GM19467 (cell line): ENCODE results near the gene DAB2IP.

ENCODE experiments used
- ATAC-seq: cut with Tn5 transposase; IDR thresholded peaks from one replicate; pipeline ENCODE4 v1.9.1; 2021; ENCODE audit warnings: mild to moderate bottlenecking, moderate library complexity; ENCODE audit not compliant: unreplicated experiment

The DAB2IP gene

GRCh38 chr9:121720311-121721057 is 69.0 kb downstream of the DAB2IP start:
- ATAC-seq, result no peak

- ATAC-seq, result no peak
Measured at GRCh38 chr9:121721058-121721350, 69.6 kb downstream of the DAB2IP start.

GRCh38 chr9:121721770-121722169 is 70.3 kb downstream of the DAB2IP start:
- ATAC-seq, result no peak

- ATAC-seq, result no peak
Measured at GRCh38 chr9:121725008-121725775, 73.8 kb downstream of the DAB2IP start.

- no peak for ATAC-seq
Measured at GRCh38 chr9:121727295-121728020, 76.0 kb downstream of the DAB2IP start.

- no peak for ATAC-seq
Measured at GRCh38 chr9:121728916-121729315, 77.5 kb downstream of the DAB2IP start.

GRCh38 chr9:121729769-121730562 is 78.5 kb downstream of the DAB2IP start:
- no peak for ATAC-seq

- no peak for ATAC-seq
Measured at GRCh38 chr9:121731090-121731489, 79.7 kb downstream of the DAB2IP start.

- no peak for ATAC-seq
Measured at GRCh38 chr9:121731919-121732318, 80.5 kb downstream of the DAB2IP start.

GRCh38 chr9:121732389-121732788 is 81.0 kb downstream of the DAB2IP start:
- no peak for ATAC-seq

GRCh38 chr9:121732886-121733285 is 81.5 kb downstream of the DAB2IP start:
- ATAC-seq, result no peak

- ATAC-seq, result no peak
Measured at GRCh38 chr9:121734465-121734864, 83.0 kb downstream of the DAB2IP start.

- no peak for ATAC-seq
Measured at GRCh38 chr9:121735065-121735792, 83.8 kb downstream of the DAB2IP start.

GRCh38 chr9:121735793-121736770 is 84.6 kb downstream of the DAB2IP start:
- ATAC-seq, result no peak

GRCh38 chr9:121736934-121737462 is 85.6 kb downstream of the DAB2IP start:
- ATAC-seq, result no peak

- no peak for ATAC-seq
Measured at GRCh38 chr9:121737481-121737931, 86.1 kb downstream of the DAB2IP start.

GRCh38 chr9:121738411-121738810 is 87.0 kb downstream of the DAB2IP start:
- ATAC-seq, result no peak

GRCh38 chr9:121738968-121739367 is 87.5 kb downstream of the DAB2IP start:
- ATAC-seq, result no peak

GRCh38 chr9:121739971-121740370 is 88.5 kb downstream of the DAB2IP start:
- no peak for ATAC-seq
